ENCODE results near the gene ZNF200.
"Not testable (repeated sequence)": the region's sequence is repeated elsewhere in the genome, so short reads cannot be mapped to it uniquely, and the experiment has no call there.

The ZNF200 gene

GRCh38 chr16:3234857-3235561 lies at the start of gene ZNF200:
ZNF200 (minus strand) TSS chr16:3235158; CDS start chr16:3233755, 1,403 bp downstream.
- DNase-seq (ENCODE audit: low spot score): peak; percentile 95

GRCh38 chr16:3283543-3284447 lies 48.8 kb upstream of the ZNF200 start:
- DNase-seq (ENCODE audit: low spot score): no peak

DNA sequence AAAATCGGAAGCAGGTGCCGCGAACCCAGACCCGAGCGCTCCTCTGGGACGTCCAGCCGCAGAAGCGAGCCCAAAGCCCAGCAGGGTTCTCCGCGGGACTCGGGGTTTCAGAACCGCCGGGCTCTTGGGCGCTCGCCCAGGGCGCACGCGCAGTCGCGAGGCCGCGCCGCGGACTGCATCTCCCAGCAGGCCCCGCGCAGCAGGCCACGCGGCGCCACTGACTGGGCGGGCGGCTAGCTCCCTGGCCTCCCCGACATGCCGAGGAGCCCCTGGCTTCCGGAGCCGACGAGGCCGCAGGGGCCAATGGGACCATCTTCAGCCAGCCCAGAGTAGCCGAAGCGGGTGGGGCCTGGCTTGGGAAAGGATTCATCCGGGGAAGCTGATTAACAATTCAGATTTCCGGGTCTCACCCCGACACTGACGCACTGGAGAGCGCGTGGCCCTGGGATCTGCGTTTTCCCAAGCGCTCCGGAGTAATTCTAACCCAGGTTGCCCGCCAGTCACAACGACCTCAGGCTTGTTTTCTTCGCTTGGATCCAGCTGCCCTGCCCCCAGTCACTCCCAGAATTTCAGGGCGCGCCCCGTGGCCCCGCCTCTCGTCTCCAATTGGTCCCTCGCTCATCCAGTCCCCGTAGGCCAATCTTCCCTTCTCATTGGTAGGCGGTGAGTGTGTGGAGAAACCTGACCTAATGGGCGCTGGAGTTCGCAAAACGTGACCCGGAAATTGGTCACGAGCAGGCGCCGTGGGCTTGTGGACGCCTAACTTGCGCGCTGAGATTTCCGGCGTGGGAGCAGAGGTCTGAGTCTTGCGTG lies 48.0 kb upstream of the ZNF200 start, which contains the start of gene ZNF263:
TSS of gene ZNF263 (plus strand) at position 762 of the 813 bp plus-strand sequence. CDS start 328 bp downstream, outside the sequence.
- peak; percentile 98 for DNase-seq (ENCODE audit: low spot score)

DNA sequence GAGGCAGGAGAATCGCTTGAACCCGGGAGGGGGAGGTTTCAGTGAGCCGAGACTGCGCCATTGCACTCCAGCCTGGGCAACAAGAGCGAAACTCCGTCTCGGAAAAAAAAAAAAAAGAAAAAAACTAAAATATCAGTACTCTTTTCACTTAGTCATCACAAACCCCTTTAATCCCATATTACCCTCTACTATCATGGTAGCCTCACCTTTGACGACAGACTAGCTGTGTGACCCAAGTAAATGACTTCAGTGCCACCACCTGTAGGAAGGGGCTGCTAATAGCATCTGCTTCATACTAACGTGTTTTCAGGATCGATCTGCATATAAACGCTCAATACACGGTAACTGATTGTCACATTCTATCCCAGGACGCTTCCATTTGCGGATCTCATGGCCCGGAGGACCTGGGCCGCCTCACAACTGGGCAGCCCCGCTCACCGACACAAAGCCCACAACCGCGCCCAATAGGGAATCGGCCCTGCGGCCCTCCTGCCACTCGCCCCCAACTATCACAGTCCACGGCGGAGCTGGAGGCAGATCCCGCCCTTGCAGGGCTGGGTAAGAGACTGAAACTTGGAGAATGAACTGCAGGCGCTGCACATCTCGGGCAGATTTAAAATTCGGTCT lies 47.3 kb upstream of the ZNF200 start:
- DNase-seq (ENCODE audit: low spot score): no peak

DNA sequence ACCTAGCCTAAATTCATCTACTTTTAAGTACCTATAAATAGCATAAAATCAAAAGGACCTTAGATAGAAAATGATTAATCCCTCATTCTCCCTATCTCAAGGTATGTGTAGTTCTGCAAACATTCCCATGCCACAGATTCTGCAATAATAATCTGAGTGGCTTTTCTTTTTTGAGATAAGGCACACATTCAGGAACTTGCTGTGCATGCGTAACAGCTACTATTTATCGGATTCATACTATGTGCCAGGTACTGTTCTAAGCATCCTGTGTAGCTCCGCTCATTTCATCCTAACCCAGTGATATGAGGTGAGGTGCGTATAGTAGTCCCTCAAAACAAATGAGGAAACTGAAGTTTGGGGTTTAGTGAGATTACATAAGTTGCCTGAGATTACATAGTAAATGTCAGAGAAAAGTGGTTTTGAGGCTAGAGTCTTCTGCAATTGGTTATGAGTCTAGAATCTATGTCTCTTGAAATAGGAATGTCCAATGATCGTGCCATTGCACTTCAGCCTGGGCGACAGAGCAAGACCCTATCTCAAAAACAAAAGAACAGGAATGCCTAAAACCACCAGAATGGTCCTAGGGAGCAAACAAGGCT lies 46.4 kb upstream of the ZNF200 start:
- DNase-seq (ENCODE audit: low spot score): no peak

DNA sequence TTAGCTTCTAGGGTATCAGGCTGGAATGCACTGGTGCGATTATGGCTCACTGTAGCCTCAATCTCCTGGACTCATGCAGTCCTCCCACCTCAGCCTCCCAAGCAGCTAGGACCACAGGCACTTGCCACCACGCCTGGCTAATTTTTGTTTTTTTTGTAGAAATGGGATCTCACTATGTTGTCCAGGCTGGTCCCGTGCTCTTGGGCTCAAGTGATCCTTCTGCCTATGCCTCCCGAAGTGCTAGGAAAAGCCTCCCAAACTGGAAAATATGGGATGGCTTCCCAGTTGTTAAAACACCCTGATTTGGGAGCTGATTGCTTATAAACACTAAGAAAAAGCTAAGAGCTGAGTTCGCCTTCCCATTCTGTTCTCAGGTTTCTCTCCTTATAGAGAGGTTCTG lies 41.7 kb upstream of the ZNF200 start:
- peak; percentile 15 for DNase-seq (ENCODE audit: low spot score)

GRCh38 chr16:3274947-3275346 lies 40.0 kb upstream of the ZNF200 start:
- DNase-seq (ENCODE audit: low spot score): no peak

DNA sequence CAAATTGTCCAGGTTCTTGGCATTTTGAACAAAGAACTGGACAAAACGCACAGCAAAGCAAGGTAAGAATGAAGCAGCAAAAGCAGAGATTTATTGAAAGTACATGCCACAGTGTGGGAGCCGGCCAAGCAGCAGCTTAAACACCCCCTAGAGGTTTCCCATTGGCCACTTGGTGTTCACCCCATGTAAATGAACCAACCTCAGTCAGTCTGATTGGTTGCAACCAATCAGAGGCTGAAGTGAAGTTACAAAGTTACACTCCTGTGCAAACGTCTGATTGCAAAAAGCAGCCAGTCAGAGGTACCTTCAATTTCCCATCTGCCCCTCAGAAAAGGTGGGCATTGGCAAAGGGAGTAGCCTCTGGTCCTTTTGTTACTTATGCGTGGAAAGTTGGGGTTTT lies 39.5 kb upstream of the ZNF200 start:
- no peak for DNase-seq (ENCODE audit: low spot score)

GRCh38 chr16:3271281-3271680 lies 36.3 kb upstream of the ZNF200 start:
- DNase-seq (ENCODE audit: low spot score): not testable (repeated sequence)

GRCh38 chr16:3270718-3271117 lies 35.8 kb upstream of the ZNF200 start:
- DNase-seq (ENCODE audit: low spot score): not testable (repeated sequence)

DNA sequence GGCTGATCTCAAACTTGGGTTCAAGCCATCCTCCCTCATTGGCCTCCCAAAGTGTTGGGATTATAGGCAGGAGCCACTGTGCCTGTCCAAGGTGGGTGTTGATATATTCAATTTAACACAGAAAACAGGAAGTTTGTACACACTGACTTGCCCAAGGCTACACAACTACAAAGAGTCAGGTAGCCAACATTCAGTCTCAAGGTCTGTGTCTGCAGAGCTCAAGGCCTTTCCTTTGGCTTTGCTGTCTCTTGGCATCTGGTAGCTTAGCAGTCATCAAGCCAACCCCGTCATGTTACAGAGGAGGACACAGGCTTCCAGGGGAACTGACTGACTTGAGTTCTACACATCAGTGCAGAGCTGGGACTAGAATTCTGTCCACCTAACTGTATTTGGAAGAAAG lies 33.3 kb upstream of the ZNF200 start:
- no peak for DNase-seq (ENCODE audit: low spot score)

DNA sequence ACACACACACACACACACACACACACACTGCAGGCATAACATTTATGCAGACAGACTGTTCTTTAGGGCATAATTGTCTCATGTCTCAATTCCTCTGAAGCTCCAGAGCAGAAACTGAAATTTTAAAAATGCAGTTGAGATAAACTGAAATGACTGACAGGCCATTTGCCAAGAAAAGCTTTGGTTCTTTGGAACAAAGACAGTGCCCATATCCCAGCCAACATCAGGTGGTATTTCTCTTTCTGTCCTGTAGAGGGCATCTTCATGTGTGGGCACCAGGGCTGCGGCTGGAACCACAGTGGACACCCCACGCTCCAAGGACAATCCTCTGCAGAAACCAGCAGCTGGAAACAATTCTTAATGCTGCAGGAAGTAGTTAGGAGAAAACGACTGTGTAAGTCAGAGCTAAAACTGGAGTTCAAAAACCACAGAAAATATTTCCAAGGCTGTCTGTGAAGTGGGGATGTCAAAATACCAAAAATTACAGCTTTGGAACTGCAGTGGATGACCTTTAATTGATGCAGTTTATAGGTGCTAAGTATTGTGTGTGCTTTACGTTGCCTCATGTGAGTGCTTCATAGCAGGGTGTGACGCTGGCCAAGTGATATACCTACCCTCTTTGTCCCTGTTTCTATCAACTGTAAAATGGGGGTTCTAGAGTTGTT lies 32.0 kb upstream of the ZNF200 start:
- DNase-seq (ENCODE audit: low spot score): no peak

DNA sequence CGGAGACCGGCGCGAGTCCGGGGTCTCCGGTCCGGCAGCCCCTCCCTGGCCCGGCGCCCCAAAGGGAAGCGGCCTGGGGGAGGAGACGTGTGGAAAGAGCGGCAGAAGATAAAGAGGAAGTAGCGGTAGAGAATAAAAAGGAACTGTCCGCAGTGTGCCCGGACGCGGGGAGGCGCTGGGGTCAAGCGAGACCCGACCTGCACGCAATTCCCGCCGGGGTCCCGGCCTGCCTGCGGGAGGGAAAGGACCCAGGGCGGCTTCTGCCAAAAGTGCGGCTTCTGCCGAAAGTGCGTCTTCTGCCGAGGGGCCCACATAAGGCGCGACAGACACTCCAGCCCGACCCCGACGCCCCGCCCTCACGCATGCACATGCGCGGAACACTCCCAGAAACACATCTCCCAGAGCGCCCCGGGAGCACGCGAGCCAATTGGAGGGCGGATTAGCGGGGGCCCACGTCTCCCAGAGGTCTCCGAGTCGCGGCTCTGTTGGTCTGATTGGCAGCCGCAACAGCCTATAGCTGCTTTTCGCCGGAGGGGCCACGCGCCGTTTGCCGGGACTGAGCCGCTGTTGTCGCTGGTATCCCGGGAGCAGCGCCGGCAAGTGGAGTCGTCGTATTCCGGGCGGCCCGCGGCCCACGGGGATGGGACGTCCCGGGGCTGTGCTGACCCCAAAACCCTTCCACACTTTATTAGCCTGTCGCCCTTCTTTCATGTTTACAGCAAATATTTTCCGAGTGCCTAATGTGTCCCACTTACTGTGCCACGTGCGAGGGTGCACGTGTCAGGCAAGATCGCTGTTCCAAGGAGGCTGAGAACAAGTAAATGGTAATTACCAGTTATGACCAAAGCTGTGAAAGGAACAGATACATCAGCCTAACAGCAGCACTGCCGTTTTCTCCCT lies 29.4 kb upstream of the ZNF200 start:
- DNase-seq (ENCODE audit: low spot score): peak; percentile 98

DNA sequence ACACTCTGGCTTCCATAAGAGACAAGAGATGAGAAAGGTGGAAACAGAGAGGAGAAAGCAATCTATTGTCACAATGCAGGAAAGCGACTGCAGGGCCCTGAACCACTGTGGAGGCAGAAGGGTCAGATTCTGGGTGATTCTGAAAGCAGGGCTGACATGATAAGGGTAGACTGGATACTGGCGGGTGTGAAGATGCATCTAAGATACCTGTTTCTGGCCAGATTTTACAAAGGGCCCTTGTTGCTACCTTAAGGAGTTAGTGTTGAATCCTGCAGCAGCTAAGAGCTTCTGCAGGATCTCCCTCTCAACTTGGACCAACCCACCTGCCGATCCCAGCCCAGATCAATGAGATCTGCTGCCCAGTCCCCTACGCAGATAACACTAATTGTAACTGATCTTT lies 27.6 kb upstream of the ZNF200 start:
- no peak for DNase-seq (ENCODE audit: low spot score)

- no peak for DNase-seq (ENCODE audit: low spot score)
Observed at GRCh38 chr16:3259836-3260235, 24.9 kb upstream of the ZNF200 start.

- no peak for DNase-seq (ENCODE audit: low spot score)
Observed at GRCh38 chr16:3256866-3257465, 22.0 kb upstream of the ZNF200 start.

GRCh38 chr16:3256146-3256865 lies 21.3 kb upstream of the ZNF200 start, which contains the start of gene MEFV:
MEFV (minus strand) TSS chr16:3256633; CDS start chr16:3256587, 46 bp downstream.
- no peak for DNase-seq (ENCODE audit: low spot score)

DNA sequence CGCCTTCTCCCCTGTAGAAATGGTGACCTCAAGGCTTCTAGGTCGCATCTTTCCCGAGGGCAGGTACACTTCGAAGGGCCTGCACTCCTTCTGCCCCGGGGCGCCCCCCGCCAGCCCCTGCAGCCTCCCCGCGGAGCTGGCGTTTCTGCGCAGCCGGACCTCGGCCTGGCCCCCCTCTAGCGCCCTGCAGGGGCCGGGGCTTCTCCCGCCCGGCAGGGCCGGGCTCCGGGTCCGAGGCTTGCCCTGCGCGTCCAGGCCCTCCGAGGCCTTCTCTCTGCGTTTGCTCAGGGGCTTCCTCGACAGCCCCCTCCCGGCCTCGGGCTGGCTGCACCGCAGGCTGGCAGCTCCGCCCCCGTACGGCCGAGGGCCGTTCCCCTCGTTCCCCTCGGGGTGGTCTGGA lies 19.4 kb upstream of the ZNF200 start:
- DNase-seq (ENCODE audit: low spot score): no peak

All from left forelimb (tissue), 1 donor.